ENCODE data around the gene NTRK2.

NTRK2 gene

GRCh38 chr9:84669288-84670137 lies at the start of gene NTRK2:
TSS of gene NTRK2 (plus strand) at chr9:84669729. CDS start at chr9:84670749, 1,020 bp downstream.
- peak; percentile 11 for DNase-seq

GRCh38 chr9:84620338-84620737 lies 49.2 kb upstream of the NTRK2 start:
- DNase-seq, result no peak

GRCh38 chr9:84621811-84622210 lies 47.7 kb upstream of the NTRK2 start:
- DNase-seq, result no peak

- DNase-seq, result no peak
Observed at GRCh38 chr9:84622981-84623380, 46.5 kb upstream of the NTRK2 start.

GRCh38 chr9:84636436-84636835 lies 33.1 kb upstream of the NTRK2 start:
- DNase-seq, result no peak

- no peak for DNase-seq
Observed at GRCh38 chr9:84642553-84643141, 26.9 kb upstream of the NTRK2 start.

- DNase-seq, result no peak
Observed at GRCh38 chr9:84647699-84648098, 21.8 kb upstream of the NTRK2 start.

- DNase-seq, result no peak
Observed at GRCh38 chr9:84652496-84653120, 16.9 kb upstream of the NTRK2 start.

GRCh38 chr9:84655447-84655846 lies 14.1 kb upstream of the NTRK2 start:
- no peak for DNase-seq

GRCh38 chr9:84659313-84659712 lies 10.2 kb upstream of the NTRK2 start:
- DNase-seq, result no peak

GRCh38 chr9:84659773-84660172 lies 9.8 kb upstream of the NTRK2 start:
- no peak for DNase-seq

- peak; percentile 31 for DNase-seq
Observed at GRCh38 chr9:84667571-84668195, 1.8 kb upstream of the NTRK2 start.

GRCh38 chr9:84668196-84669012 lies 1.1 kb upstream of the NTRK2 start:
- DNase-seq, result peak; percentile 54

- DNase-seq, result no peak
Observed at GRCh38 chr9:84669013-84669287, 579 bp upstream of the NTRK2 start.

- no peak for DNase-seq
Observed at GRCh38 chr9:84670138-84671041, 861 bp downstream of the NTRK2 start.

- no peak for DNase-seq
Observed at GRCh38 chr9:84671586-84672521, 2.3 kb downstream of the NTRK2 start.

GRCh38 chr9:84673806-84674205 lies 4.3 kb downstream of the NTRK2 start:
- DNase-seq, result no peak

GRCh38 chr9:84677080-84677479 lies 7.6 kb downstream of the NTRK2 start:
- no peak for DNase-seq

GRCh38 chr9:84679571-84679970 lies 10.0 kb downstream of the NTRK2 start:
- no peak for DNase-seq

GRCh38 chr9:84681516-84682285 lies 12.2 kb downstream of the NTRK2 start:
- DNase-seq, result no peak

Data from fibroblast of upper back skin (primary cell).